Measurements from ENCODE around the gene ACP6. TPM values are rescaled to one million over a fixed set of nuclear protein-coding genes. Genes with fewer than 3 reads are reported as not detected.

The ACP6 gene
- total and polyA plus RNA-seq, 2 donors (not counting 3 experiments of a cell fraction or from before 2014, with no cell fraction given), result 7.1 to 9.4 TPM

DNA sequence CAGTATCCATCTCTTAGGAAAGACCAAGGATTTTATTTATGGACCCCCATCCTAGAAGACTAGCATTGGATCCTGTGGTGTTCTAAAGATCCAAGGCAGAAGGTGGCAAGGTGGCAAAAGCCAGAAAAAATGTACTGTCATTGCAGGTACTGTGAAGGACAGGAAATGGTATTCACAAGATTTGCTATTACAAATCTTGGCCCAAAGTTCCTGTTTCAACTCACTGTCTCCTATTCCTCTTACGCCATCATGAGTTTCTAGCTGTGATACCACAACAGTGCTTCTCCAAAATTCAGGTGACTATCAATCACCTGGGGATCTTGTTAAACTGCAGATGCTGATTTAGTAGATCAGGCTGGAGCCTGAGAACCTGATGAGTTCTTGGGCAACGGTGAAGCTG is 21.4 kb downstream of the ACP6 start:
- no peaks in the 10 kb centered on the region for H3K4me1 ChIP-seq (ENCODE audit: control insufficient read depth, extremely low read depth, insufficient read depth, low read length)
- dilution Hi-C loops (cut with MboI; ENCODE audit: extremely low pct_ligation_motif_present, low sequenced_read_pairs) (no loop called here), intact Hi-C loops (cut with micrococcal nuclease) (no loop called here)
- H3K9me3 ChIP-seq (replicated peaks; ENCODE audit: control insufficient read depth, insufficient read depth, low read length), result no peaks in the 10 kb centered on the region
- H3K79me2 ChIP-seq (ENCODE audit: control insufficient read depth, insufficient read depth, low read length), result no peaks in the 10 kb centered on the region
- H3K9ac ChIP-seq (replicated peaks; ENCODE audit: extremely low read depth, insufficient read depth, low read length), result no peak overlapping the region
- peaks cover 0 to 6% of the 10 kb centered on the region in 2 experiments for H3K36me3 ChIP-seq (ENCODE audit: control insufficient read depth in 2 of 2, extremely low read depth in 1 of 2, insufficient read depth in 2 of 2, low read length in 2 of 2)
- H3K27me3 ChIP-seq (ENCODE audit: control insufficient read depth in 2 of 2, insufficient read depth in 2 of 2, low read length in 2 of 2), result no peaks in the 10 kb centered on the region
- H3K4me3 ChIP-seq (replicated peaks in 1 of 3; ENCODE audit: insufficient read depth in 1 of 3, low read depth in 1 of 3, low read length in 3 of 3), result no peak overlapping the region
- H3K9me1 ChIP-seq (replicated peaks; ENCODE audit: control insufficient read depth, extremely low read depth, insufficient read depth, low read length), result no peaks in the 10 kb centered on the region
- no peak for FAIRE-seq
- H3K4me2 ChIP-seq (ENCODE audit: insufficient read depth, low read length), result no peak overlapping the region
- TF ChIP-seq, protein P1, sequence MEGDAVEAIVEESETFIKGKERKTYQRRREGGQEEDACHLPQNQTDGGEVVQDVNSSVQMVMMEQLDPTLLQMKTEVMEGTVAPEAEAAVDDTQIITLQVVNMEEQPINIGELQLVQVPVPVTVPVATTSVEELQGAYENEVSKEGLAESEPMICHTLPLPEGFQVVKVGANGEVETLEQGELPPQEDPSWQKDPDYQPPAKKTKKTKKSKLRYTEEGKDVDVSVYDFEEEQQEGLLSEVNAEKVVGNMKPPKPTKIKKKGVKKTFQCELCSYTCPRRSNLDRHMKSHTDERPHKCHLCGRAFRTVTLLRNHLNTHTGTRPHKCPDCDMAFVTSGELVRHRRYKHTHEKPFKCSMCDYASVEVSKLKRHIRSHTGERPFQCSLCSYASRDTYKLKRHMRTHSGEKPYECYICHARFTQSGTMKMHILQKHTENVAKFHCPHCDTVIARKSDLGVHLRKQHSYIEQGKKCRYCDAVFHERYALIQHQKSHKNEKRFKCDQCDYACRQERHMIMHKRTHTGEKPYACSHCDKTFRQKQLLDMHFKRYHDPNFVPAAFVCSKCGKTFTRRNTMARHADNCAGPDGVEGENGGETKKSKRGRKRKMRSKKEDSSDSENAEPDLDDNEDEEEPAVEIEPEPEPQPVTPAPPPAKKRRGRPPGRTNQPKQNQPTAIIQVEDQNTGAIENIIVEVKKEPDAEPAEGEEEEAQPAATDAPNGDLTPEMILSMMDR (IDR thresholded peaks at IDR 0.05; ENCODE audit: extremely low read depth in 1 of 2, insufficient read depth in 1 of 2, low read depth in 1 of 2, low read length in 2 of 2), result no peak
- TF ChIP-seq FOS (IDR thresholded peaks at IDR 0.05; ENCODE audit: borderline replicate concordance, insufficient read depth, low read length) (no peak), MYC (IDR thresholded peaks at IDR 0.05; ENCODE audit: low read depth, low read length) (no peak), JUN (IDR thresholded peaks at IDR 0.05; ENCODE audit: borderline replicate concordance, insufficient read depth, insufficient read length, low read depth) (no peak), POLR2AphosphoS5 (IDR thresholded peaks at IDR 0.05; ENCODE audit: insufficient read depth, low read depth, low read length) (no peak), POLR2A (IDR thresholded peaks at IDR 0.05; ENCODE audit: low read depth, low read length) (no peak), GATA2 (IDR thresholded peaks at IDR 0.05; ENCODE audit: insufficient read depth, insufficient read length, low read depth, low read length) (no peak), EZH2 (IDR thresholded peaks at IDR 0.05; ENCODE audit: borderline replicate concordance, low read depth, low read length, severe bottlenecking) (no peak)
- TF ChIP-seq, protein P2, sequence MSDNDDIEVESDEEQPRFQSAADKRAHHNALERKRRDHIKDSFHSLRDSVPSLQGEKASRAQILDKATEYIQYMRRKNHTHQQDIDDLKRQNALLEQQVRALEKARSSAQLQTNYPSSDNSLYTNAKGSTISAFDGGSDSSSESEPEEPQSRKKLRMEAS (IDR thresholded peaks at IDR 0.05; ENCODE audit: insufficient read depth, insufficient read length), result no peak
- BruUV-seq (replicated peaks), result no TSS peak
- DNase-seq (ENCODE audit: low read depth, low spot score), result no peak
- no peak overlapping the region for H3K27ac ChIP-seq (ENCODE audit: insufficient read depth, low read depth, low read length)
- ChIA-PET CTCF (interaction anchor here (1.8 to 1.9 kb wide), 2 partner anchors 16 to 244 kb away, joined by 4 to 8 read pairs; no protein-coding TSS in a partner anchor), POLR2A (no interaction called here)
- H2AFZ ChIP-seq (ENCODE audit: low read depth, low read length), result no peak overlapping the region
- H4K20me1 ChIP-seq (replicated peaks; ENCODE audit: control insufficient read depth, extremely low read depth, insufficient read depth, low read length), result no peaks in the 10 kb centered on the region
